ENCODE measurements around the gene RAP1A. TPM values are rescaled to one million over a fixed set of nuclear protein-coding genes. Genes with fewer than 3 reads are reported as not detected.

Gene RAP1A
- polyA plus RNA-seq, 3 donors = 41.2 to 79.1 (median 75.3) TPM

GRCh38 chr1:111738133-111738435 is 118.5 kb downstream of the RAP1A start:
- H4K20me1 ChIP-seq (ENCODE audit: insufficient read depth, low read length) = no peaks in the 10 kb centered on the region
- H3K27me3 ChIP-seq (ENCODE audit: control insufficient read depth in 2 of 2, insufficient read depth in 2 of 2, low read length in 2 of 2) = peaks cover 18 to 48% of the 10 kb centered on the region in 2 donors
- peak overlapping the region; percentile 79 for H3K4me2 ChIP-seq (replicated peaks; ENCODE audit: extremely low read depth, low read length, poor library complexity, severe bottlenecking)
- H3K4me3 ChIP-seq (replicated peaks in 1 of 3; ENCODE audit: low read depth in 2 of 3, low read length in 3 of 3) = peak overlapping the region; percentile 46 to 79 (median 63)
- intact Hi-C loops (cut with micrococcal nuclease) = loop anchor here (10.0 kb wide), 4 partner anchors 123 to 773 kb away; partner anchors contain the start of genes ADORA3 (in 1 of the 2), DENND2D (in 1 of the 2), LRIF1 (in 1 of the 2) and RAP1A (in 1 of the 2)
- Mint-ChIP-seq H3K4me3 (peak overlapping the region; percentile 87 to 89), H3K36me3 (peaks cover 8 to 23% of the 10 kb centered on the region in 2 donors), H3K27me3 (ENCODE audit: low read depth in 3 of 3) (peaks cover 45 to 64% (median 50%) of the 10 kb centered on the region in 3 donors), H3K9me3 (peaks cover 0 to 19% (median 6%) of the 10 kb centered on the region in 7 donors), H3K27ac (peak overlapping the region; percentile 18 to 89 (median 68)), H3K4me1 (peaks cover 31% of the 10 kb centered on the region)
- TF ChIP-seq CTCF (IDR thresholded peaks at IDR 0.05) = no peak
- peaks cover 0 to 4% of the 10 kb centered on the region in 2 donors for H3K9me3 ChIP-seq (replicated peaks in 1 of 2; ENCODE audit: control insufficient read depth in 1 of 2, insufficient read depth in 1 of 2, low read length in 2 of 2)
- no peaks in the 10 kb centered on the region for H3K36me3 ChIP-seq (replicated peaks in 1 of 2; ENCODE audit: control insufficient read depth in 1 of 2, insufficient read depth in 2 of 2, low read length in 2 of 2)
- DNase-seq = no peak
- H3K9ac ChIP-seq (ENCODE audit: insufficient read depth, low read length, poor library complexity, severe bottlenecking) = peak overlapping the region; percentile 77
- peaks cover 71 to 75% of the 10 kb centered on the region in 2 donors for H3K4me1 ChIP-seq (ENCODE audit: control insufficient read depth in 1 of 2, insufficient read depth in 2 of 2, low read length in 2 of 2)
- WGBS (ENCODE audit: insufficient coverage) = 28% methylated on average over 4 of the region's 9 CpGs
- H3K79me2 ChIP-seq (ENCODE audit: insufficient read depth, low read length) = no peaks in the 10 kb centered on the region
- peak overlapping the region; percentile 83 for H2AFZ ChIP-seq (ENCODE audit: insufficient read depth, low read depth, low read length, poor library complexity, severe bottlenecking)
- H3K27ac ChIP-seq (ENCODE audit: low read depth in 1 of 2, low read length in 2 of 2) = peak overlapping the region in 1 of 2 donors; percentile 81

- Mint-ChIP-seq H3K9me3 (peaks cover 0 to 19% (median 6%) of the 10 kb centered on the region in 7 donors), H3K27ac (peak overlapping the region; percentile 83 to 99 (median 95)), H3K4me1 (peaks cover 31% of the 10 kb centered on the region), H3K27me3 (ENCODE audit: low read depth in 3 of 3) (peaks cover 47 to 67% (median 52%) of the 10 kb centered on the region in 3 donors), H3K4me3 (peak overlapping the region; percentile 89 to 98), H3K36me3 (peaks cover 7 to 21% of the 10 kb centered on the region in 2 donors)
- peaks cover 22 to 53% of the 10 kb centered on the region in 2 donors for H3K27me3 ChIP-seq (ENCODE audit: control insufficient read depth in 2 of 2, insufficient read depth in 2 of 2, low read length in 2 of 2)
- peak overlapping the region; percentile 79 for H3K4me2 ChIP-seq (replicated peaks; ENCODE audit: extremely low read depth, low read length, poor library complexity, severe bottlenecking)
- H3K36me3 ChIP-seq (replicated peaks in 1 of 2; ENCODE audit: control insufficient read depth in 1 of 2, insufficient read depth in 2 of 2, low read length in 2 of 2) = no peaks in the 10 kb centered on the region
- no peaks in the 10 kb centered on the region for H4K20me1 ChIP-seq (ENCODE audit: insufficient read depth, low read length)
- H3K4me3 ChIP-seq (replicated peaks in 1 of 3; ENCODE audit: low read depth in 2 of 3, low read length in 3 of 3) = peak overlapping the region; percentile 46 to 79 (median 63)
- no peak for TF ChIP-seq CTCF (IDR thresholded peaks at IDR 0.05)
- H2AFZ ChIP-seq (ENCODE audit: insufficient read depth, low read depth, low read length, poor library complexity, severe bottlenecking) = peak overlapping the region; percentile 83
- intact Hi-C loops (cut with micrococcal nuclease) = loop anchor here (10.0 kb wide), 4 partner anchors 124 to 774 kb away; partner anchors contain the start of genes ADORA3 (in 1 of the 2), DENND2D (in 1 of the 2), LRIF1 (in 1 of the 2) and RAP1A (in 1 of the 2)
- peak overlapping the region; percentile 78 to 81 for H3K27ac ChIP-seq (ENCODE audit: low read depth in 1 of 2, low read length in 2 of 2)
- H3K4me1 ChIP-seq (ENCODE audit: control insufficient read depth in 1 of 2, insufficient read depth in 2 of 2, low read length in 2 of 2) = peaks cover 66 to 69% of the 10 kb centered on the region in 2 donors
- H3K9ac ChIP-seq (ENCODE audit: insufficient read depth, low read length, poor library complexity, severe bottlenecking) = peak overlapping the region; percentile 77
- peaks cover 0 to 4% of the 10 kb centered on the region in 2 donors for H3K9me3 ChIP-seq (replicated peaks in 1 of 2; ENCODE audit: control insufficient read depth in 1 of 2, insufficient read depth in 1 of 2, low read length in 2 of 2)
- WGBS (ENCODE audit: insufficient coverage) = under 1% methylated on average over 61 of the region's 61 CpGs
- DNase-seq = peak; percentile 37 to 40 (median 38)
- no peaks in the 10 kb centered on the region for H3K79me2 ChIP-seq (ENCODE audit: insufficient read depth, low read length)
Measured at GRCh38 chr1:111738436-111739193, 119.0 kb downstream of the RAP1A start.

All from CD14-positive monocyte (primary cell).